Panc1 (cell line): ENCODE measurements around the gene ADGRL1. TPM values are rescaled to one million over a fixed set of nuclear protein-coding genes. Genes with fewer than 3 reads are reported as not detected.

Experiments
- ATAC-seq: fragments of 200-7000 bp; cut with Tn5 transposase; 2 replicates; pipeline ENCODE4 v1.9.1; 2020; ENCODE audit warnings: mild to moderate bottlenecking, moderate library complexity
- BruUV-seq: library from RNA; stranded (reverse); fragments of 400-500 nt; replicated peaks from 2 replicates; lab custom pipeline; 2021; lab: Mats Ljungman, UMichigan
- CTCF ChIA-PET: fragments of 300-600 bp; sonication (Branson Sonifier 250); formaldehyde crosslinking; loops from one replicate; lab custom pipeline; 2022; ENCODE audit warnings: antibody characterized with exemption; lab: Charles Lee
- POLR2A ChIA-PET: fragments of 300-600 bp; sonication (Branson Sonifier 250); formaldehyde crosslinking; loops from one replicate; lab custom pipeline; 2022; ENCODE audit warnings: antibody characterized with exemption; lab: Charles Lee
- DNase-seq: peaks from one replicate; pipeline ENCODE4 v3.0.0-alpha.2; 2010; ENCODE audit warnings: low read depth, low spot score
- H3K27ac ChIP-seq: 2 replicates; pipeline ENCODE4 v1.5.1; 2011; ENCODE audit warnings: mild to moderate bottlenecking, low read length, inconsistent platforms
- H3K27me3 ChIP-seq: fragments of 200-500 bp; sonication (Bioruptor generic); 2 replicates; pipeline ENCODE4 v1.6.0; 2014; ENCODE audit warnings: low read length, inconsistent platforms; ENCODE audit not compliant: control insufficient read depth, insufficient read depth
- H3K36me3 ChIP-seq: fragments of 200-500 bp; sonication (Bioruptor generic); 2 replicates; pipeline ENCODE4 v1.5.1; 2014; ENCODE audit warnings: inconsistent platforms, mild to moderate bottlenecking, low read length, moderate library complexity; ENCODE audit not compliant: control insufficient read depth, insufficient read depth
- H3K4me1 ChIP-seq: 2 replicates; pipeline ENCODE4 v1.5.1; 2011; ENCODE audit warnings: inconsistent platforms, mild to moderate bottlenecking, low read length, moderate library complexity; ENCODE audit not compliant: control insufficient read depth, insufficient read depth
- H3K4me3 ChIP-seq, 2 experiments: 2 replicates each; pipeline ENCODE4 v1.5.1; 2011 to 2012; ENCODE audit warnings: low read depth in 2 of 2, low read length in 2 of 2, mild to moderate bottlenecking in 2 of 2, inconsistent platforms in 1 of 2, moderate library complexity in 1 of 2
- H3K9me3 ChIP-seq: fragments of 200-500 bp; sonication (Bioruptor generic); 2 replicates; pipeline ENCODE4 v1.5.1; 2014; ENCODE audit warnings: low read depth, mild to moderate bottlenecking, inconsistent platforms, low read length, moderate library complexity; ENCODE audit not compliant: control insufficient read depth, insufficient read depth
- CTCF ChIP-seq: fragments of 450-650 bp; IDR thresholded peaks from 2 replicates; pipeline ENCODE4 v1.5.1; 2017; ENCODE audit warnings: mild to moderate bottlenecking
- POLR2AphosphoS5 ChIP-seq: IDR thresholded peaks from 2 replicates; pipeline ENCODE4 v1.6.1; 2012; ENCODE audit warnings: mild to moderate bottlenecking, low read depth, low read length, moderate library complexity
- REST ChIP-seq, 2 experiments: IDR thresholded peaks; 2 replicates each; pipeline ENCODE4 v1.6.1; 2011 to 2012; ENCODE audit warnings: low read depth in 2 of 2, control low read depth in 1 of 2, low read length in 1 of 2, mild to moderate bottlenecking in 1 of 2, moderate library complexity in 1 of 2; ENCODE audit not compliant: insufficient read depth in 1 of 2
- SIN3A ChIP-seq: IDR thresholded peaks from 2 replicates; pipeline ENCODE4 v1.6.1; 2012; ENCODE audit warnings: low read depth, mild to moderate bottlenecking, low read length, moderate library complexity, borderline replicate concordance; ENCODE audit not compliant: insufficient read depth
- TCF7L2 ChIP-seq: IDR thresholded peaks from 2 replicates; pipeline ENCODE4 v1.6.1; 2011; ENCODE audit warnings: mild to moderate bottlenecking, low read depth, low read length, inconsistent platforms
- in situ Hi-C: cut with HindIII; loops from 2 replicates; pipeline ENCODE4 v1.10.0; 2016; ENCODE audit warnings: low sequenced_read_pairs, low pct_unique_long_range_greater_than_20kb
- intact Hi-C: fragments of 100-400 bp; cut with micrococcal nuclease; formaldehyde crosslinking; loops from one replicate; pipeline ENCODE4 v1.10.0; 2022; ENCODE audit not compliant: unreplicated experiment
- total RNA-seq: library from RNA; stranded (reverse); gene quantifications from one replicate; pipeline ENCODE4 v1.2.1, GENCODE V29; 2021; ENCODE audit not compliant: unreplicated experiment

The ADGRL1 gene
- total RNA-seq, 1 experiment from 2014 or later, result 37.7 TPM

- no peaks in the 10 kb centered on the region for H3K9me3 ChIP-seq
- BruUV-seq, result no TSS peak
- DNase-seq (no peak), ATAC-seq (peak; percentile 47; the same call in 1 of the 2 replicates)
- H3K27ac ChIP-seq, result no peak overlapping the region
- H3K4me3 ChIP-seq, result no peak overlapping the region
- ChIA-PET POLR2A (no interaction called here), CTCF (no interaction called here)
- in situ Hi-C loops, result no loop called here
- no peaks in the 10 kb centered on the region for H3K27me3 ChIP-seq
- TF ChIP-seq POLR2AphosphoS5, result no peak
- no peak for TF ChIP-seq SIN3A
- no peak for TF ChIP-seq REST (IDR thresholded peaks at IDR 0.05; ENCODE audit: insufficient read depth in 1 of 2, low read depth in 2 of 2, low read length in 1 of 2)
- TF ChIP-seq TCF7L2, result no peak
- TF ChIP-seq CTCF, result no peak
- intact Hi-C loops, result no loop called here
- no peaks in the 10 kb centered on the region for H3K36me3 ChIP-seq
- peaks cover 7% of the 10 kb centered on the region for H3K4me1 ChIP-seq
Observed at GRCh38 chr19:14107581-14108461, 98.1 kb downstream of the ADGRL1 start.

GRCh38 chr19:14106840-14107239 is 99.1 kb downstream of the ADGRL1 start:
- Histone ChIP-seq H3K27ac (no peak overlapping the region), H3K27me3 (no peaks in the 10 kb centered on the region), H3K36me3 (no peaks in the 10 kb centered on the region), H3K4me3 (no peak overlapping the region), H3K4me1 (no peaks in the 10 kb centered on the region), H3K9me3 (no peaks in the 10 kb centered on the region)
- TF ChIP-seq POLR2AphosphoS5 (no peak), CTCF (no peak), SIN3A (no peak), REST (IDR thresholded peaks at IDR 0.05; ENCODE audit: insufficient read depth in 1 of 2, low read depth in 2 of 2, low read length in 1 of 2) (no peak), TCF7L2 (no peak)
- ChIA-PET POLR2A (no interaction called here), CTCF (no interaction called here)
- in situ Hi-C loops (no loop called here), intact Hi-C loops (no loop called here)
- BruUV-seq, result no TSS peak
- ATAC-seq, result no peak
- no peak for DNase-seq
